Upper lobe of left lung (tissue), 6 donors: ENCODE measurements around the gene SIGLEC1. TPM values are rescaled to one million over a fixed set of nuclear protein-coding genes. Genes with fewer than 3 reads are reported as not detected.
A peak's percentile ranks its signal among the peaks of the same experiment; 100 is the strongest.

Experiments
- ATAC-seq, 2 donors: fragments of 200-7000 bp; cut with Tn5 transposase; one replicate each; pipeline ENCODE4 v1.9.1; 2022; ENCODE audit warnings: mild to moderate bottlenecking in 2 of 2, moderate library complexity in 2 of 2; ENCODE audit not compliant: low FRiP score in 2 of 2
- DNase-seq, 2 donors: peaks; one replicate each; pipeline ENCODE4 v3.0.0-alpha.2; 2019 to 2020
- H3K27ac ChIP-seq, 4 donors: fragments of 200-600 bp; sonication (generic); one replicate each; pipeline ENCODE4 v1.5.1; 2016 to 2019
- H3K27me3 ChIP-seq, 4 donors: fragments of 200-600 bp; sonication (generic); one replicate each; pipeline ENCODE4 v1.5.1; 2017 to 2019
- H3K36me3 ChIP-seq, 4 donors: fragments of 200-600 bp; sonication (generic); one replicate each; pipeline ENCODE4 v1.5.1; 2016 to 2019
- H3K4me1 ChIP-seq, 4 donors: fragments of 200-600 bp; sonication (generic); one replicate each; pipeline ENCODE4 v1.5.1; 2018 to 2019
- H3K4me3 ChIP-seq, 4 donors: fragments of 200-600 bp; sonication (generic); one replicate each; pipeline ENCODE4 v1.5.1; 2017 to 2019; ENCODE audit warnings: mild to moderate bottlenecking in 2 of 4, moderate library complexity in 1 of 4
- H3K9me3 ChIP-seq, 4 donors: fragments of 200-600 bp; sonication (generic); one replicate each; pipeline ENCODE4 v1.5.1; 2018 to 2019
- EP300 ChIP-seq, 4 donors: sonication (generic); formaldehyde crosslinking; IDR thresholded peaks; one replicate each; pipeline ENCODE4 v1.5.1; 2017; ENCODE audit warnings: antibody characterized with exemption in 4 of 4, control low read depth in 2 of 4
- POLR2A ChIP-seq, 4 donors: fragments of 450-650 bp; IDR thresholded peaks; one replicate each; pipeline ENCODE4 v1.5.1; 2016 to 2017; ENCODE audit warnings: antibody characterized with exemption in 4 of 4, mild to moderate bottlenecking in 2 of 4
- POLR2AphosphoS5 ChIP-seq, 2 donors: sonication (generic); formaldehyde crosslinking; IDR thresholded peaks; one replicate each; pipeline ENCODE4 v1.5.1; 2017; ENCODE audit warnings: antibody characterized with exemption in 2 of 2
- WGBS, 2 donors: methylation state at CpG; one replicate each; pipeline ENCODE4 v1.1.5; 2017 to 2018; 5-methylcytosine and 5-hydroxymethylcytosine counted together
- total RNA-seq, 6 donors: library from RNA; depleted of rRNA in 4 of 6; stranded (reverse); fragments of >200 nt in 4 of 6; gene quantifications; one replicate each; pipeline versions ENCODE4 v1.1.0 to v1.2.1, GENCODE V29; 2016 to 2021
- TF ChIP-seq, protein P1 (sequence below), 6 experiments: fragments of 450-650 bp in 4 of 6; fragments of 200-600 bp in 2 of 6; sonication (generic) in 2 of 6; IDR thresholded peaks; one replicate each; pipeline ENCODE4 v1.5.1; 2016 to 2019; ENCODE audit warnings: antibody characterized with exemption in 6 of 6
- donor health status: DM: no; HTN: no; CAD: no; lungs with moderate emphysema.
- donor health status: DM: no; HTN: yes; CAD: no; lungs with severe emphysema.

SIGLEC1 gene
- total RNA-seq, 6 donors from 2014 or later, result 14.4 to 69.9 (median 60.7) TPM

DNA sequence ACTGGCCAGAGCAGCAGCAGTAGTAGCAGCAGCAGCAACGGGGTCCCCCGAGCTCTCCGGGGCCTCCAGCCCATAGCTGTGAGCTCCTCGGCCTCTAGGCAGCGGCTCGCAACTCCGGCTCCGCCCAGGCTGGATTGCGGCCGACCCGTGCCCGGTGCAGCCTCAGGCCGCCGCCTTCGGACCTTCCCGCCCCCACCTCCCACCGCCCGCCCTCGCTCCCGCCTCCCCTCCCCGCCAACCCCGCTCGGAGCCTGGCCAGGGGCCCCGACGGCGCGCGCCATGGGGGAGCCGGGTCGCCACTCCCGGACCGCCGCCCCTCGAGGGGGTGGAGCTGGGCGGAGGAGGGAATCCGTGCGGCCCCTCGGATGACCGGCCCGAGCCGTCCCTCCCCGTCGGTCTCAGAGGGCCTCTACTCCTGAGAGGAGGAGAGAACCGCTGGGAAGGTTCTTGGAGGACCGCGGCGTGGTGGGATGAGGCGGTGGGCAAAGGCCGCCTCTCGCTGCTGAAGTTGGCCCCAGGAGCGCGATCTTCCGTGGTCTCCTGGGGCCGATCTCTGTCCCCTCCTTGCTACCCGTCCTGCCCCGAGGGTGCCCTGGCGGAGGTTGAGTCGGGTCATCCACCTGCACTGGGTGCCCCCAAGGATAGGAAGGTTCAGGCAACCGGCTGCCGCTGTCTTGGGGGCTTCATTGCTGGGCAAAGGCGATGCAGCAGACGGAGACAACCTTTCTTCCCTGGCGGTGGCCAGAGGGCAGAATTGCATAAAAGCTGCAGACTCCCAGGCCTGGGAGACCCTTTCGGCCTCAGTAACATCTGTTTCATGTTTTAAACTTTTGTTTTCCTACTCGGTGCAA lies 30.2 kb downstream of the SIGLEC1 start, which contains the start of gene ADAM33:
Gene ADAM33, minus strand, starts transcription at position 80 of the 851 bp plus-strand sequence. Its CDS starts 6 bp downstream, at position 74.
- TF ChIP-seq POLR2A (IDR thresholded peaks at IDR 0.05) (no peak), EP300 (IDR thresholded peaks at IDR 0.05) (no peak), POLR2AphosphoS5 (IDR thresholded peaks at IDR 0.05) (no peak)
- TF ChIP-seq, protein P1, sequence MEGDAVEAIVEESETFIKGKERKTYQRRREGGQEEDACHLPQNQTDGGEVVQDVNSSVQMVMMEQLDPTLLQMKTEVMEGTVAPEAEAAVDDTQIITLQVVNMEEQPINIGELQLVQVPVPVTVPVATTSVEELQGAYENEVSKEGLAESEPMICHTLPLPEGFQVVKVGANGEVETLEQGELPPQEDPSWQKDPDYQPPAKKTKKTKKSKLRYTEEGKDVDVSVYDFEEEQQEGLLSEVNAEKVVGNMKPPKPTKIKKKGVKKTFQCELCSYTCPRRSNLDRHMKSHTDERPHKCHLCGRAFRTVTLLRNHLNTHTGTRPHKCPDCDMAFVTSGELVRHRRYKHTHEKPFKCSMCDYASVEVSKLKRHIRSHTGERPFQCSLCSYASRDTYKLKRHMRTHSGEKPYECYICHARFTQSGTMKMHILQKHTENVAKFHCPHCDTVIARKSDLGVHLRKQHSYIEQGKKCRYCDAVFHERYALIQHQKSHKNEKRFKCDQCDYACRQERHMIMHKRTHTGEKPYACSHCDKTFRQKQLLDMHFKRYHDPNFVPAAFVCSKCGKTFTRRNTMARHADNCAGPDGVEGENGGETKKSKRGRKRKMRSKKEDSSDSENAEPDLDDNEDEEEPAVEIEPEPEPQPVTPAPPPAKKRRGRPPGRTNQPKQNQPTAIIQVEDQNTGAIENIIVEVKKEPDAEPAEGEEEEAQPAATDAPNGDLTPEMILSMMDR (IDR thresholded peaks at IDR 0.05), result no peak

DNA sequence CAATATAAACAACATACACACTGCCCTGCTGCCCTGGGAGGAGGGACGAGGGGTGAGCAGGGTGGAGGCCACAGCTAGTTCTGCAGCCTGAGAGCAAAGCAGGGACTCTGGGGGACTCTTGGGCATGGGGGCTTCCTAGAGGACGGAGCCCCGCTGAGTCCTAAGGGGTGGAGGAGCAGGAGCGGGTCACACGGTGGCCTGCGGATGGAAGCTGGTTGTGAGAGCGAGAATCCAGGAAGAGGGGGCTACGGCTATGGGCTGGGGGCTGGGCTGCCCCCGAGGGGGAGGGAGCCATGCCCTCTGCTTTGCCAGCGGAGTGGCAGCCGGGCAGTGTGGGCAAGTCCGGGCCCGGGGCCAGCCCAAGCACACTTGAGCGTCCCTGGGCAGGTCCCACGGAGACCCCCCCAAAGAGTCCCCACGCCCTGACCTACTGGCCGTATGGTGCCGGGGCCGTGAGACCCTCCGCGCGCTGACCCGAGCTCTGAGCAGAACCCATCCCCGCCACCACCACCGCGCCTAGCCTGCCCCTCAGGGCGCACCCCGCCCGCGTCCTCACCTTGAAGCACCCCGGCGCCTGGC lies 31.0 kb downstream of the SIGLEC1 start:
- no peak for ATAC-seq
- no peaks in the 10 kb centered on the region for H3K9me3 ChIP-seq
- WGBS, 2 donors, result 23 to 33% methylated on average over 14 to 22 of the region's 32 CpGs
- H3K27me3 ChIP-seq, result peaks cover 0 to 15% (median 5%) of the 10 kb centered on the region in 4 donors
- DNase-seq, result no peak
- TF ChIP-seq POLR2A (IDR thresholded peaks at IDR 0.05) (no peak), POLR2AphosphoS5 (IDR thresholded peaks at IDR 0.05) (no peak), EP300 (IDR thresholded peaks at IDR 0.05) (no peak)
- TF ChIP-seq, protein P1 (IDR thresholded peaks at IDR 0.05), result no peak
- no peaks in the 10 kb centered on the region for H3K36me3 ChIP-seq
- peak overlapping the region; percentile 10 to 48 (median 40) for H3K4me3 ChIP-seq
- H3K4me1 ChIP-seq, result peaks cover 15 to 25% (median 22%) of the 10 kb centered on the region in 4 donors
- H3K27ac ChIP-seq, result peak overlapping the region in 3 of 4 donors; percentile 19 to 72 (median 65)

More for the DNA sequence above, 30.2 kb downstream of the SIGLEC1 start, which contains the start of gene ADAM33:
- Histone ChIP-seq H3K36me3 (no peaks in the 10 kb centered on the region), H3K9me3 (no peaks in the 10 kb centered on the region), H3K4me1 (peaks cover 13 to 20% (median 18%) of the 10 kb centered on the region in 4 donors), H3K27ac (peak within 1 kb of the TSS in 3 of 4 donors; percentile 19 to 72 (median 65)), H3K4me3 (peak within 1 kb of the TSS; percentile 10 to 48 (median 40)), H3K27me3 (peaks cover 0 to 15% (median 5%) of the 10 kb centered on the region in 4 donors)
- ATAC-seq (peak in 1 of 2 donors; percentile 69), DNase-seq (peak in 1 of 2 donors; percentile 89)
- WGBS, 2 donors, result 11 to 39% methylated on average over 7 to 39 of the region's 65 CpGs

DNA sequence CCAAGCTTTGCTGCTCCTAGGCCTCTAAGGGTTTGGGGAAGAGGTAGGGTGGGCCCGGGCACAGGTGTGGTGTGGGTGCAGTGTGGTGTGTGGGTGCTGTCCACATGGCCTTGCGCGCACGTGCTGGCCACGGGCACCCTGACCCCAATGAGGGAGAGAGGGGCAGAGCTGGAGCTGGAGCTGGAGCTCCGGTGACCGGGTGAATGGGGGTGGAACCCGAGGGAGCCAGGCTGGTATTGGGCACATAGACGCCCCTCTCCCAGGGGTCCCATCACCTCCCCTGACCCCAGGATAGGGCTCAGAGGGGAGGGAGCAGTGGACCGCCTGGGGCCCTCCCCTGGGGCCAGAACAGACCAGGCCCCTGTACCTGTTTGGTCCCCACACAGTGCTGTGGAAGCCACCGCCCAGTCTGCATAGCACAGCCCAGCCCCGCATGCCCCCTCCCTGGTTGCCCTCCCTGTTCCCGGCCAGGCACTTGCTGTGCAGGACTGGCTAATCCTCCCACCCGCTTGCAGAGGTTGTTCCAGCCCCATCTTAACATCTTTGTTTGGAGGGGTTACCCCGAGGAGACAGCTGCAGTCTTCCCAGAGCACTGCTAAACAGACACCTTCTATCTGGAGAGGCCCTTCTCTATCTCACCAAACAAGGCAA lies 31.6 kb downstream of the SIGLEC1 start:
- Histone ChIP-seq H3K4me1 (peaks cover 15 to 25% (median 22%) of the 10 kb centered on the region in 4 donors), H3K27ac (peak overlapping the region in 3 of 4 donors; percentile 19 to 70 (median 65)), H3K36me3 (no peaks in the 10 kb centered on the region), H3K4me3 (peak overlapping the region in 3 of 4 donors; percentile 34 to 48 (median 45)), H3K27me3 (peaks cover 0 to 15% (median 5%) of the 10 kb centered on the region in 4 donors), H3K9me3 (no peaks in the 10 kb centered on the region)
- WGBS, 2 donors, result 62 to 82% methylated on average over 5 to 10 of the region's 15 CpGs
- TF ChIP-seq POLR2AphosphoS5 (IDR thresholded peaks at IDR 0.05), result no peak
- TF ChIP-seq, protein P1 (IDR thresholded peaks at IDR 0.05), result no peak
- DNase-seq (no peak), ATAC-seq (peak in 1 of 2 donors; percentile 2)

DNA sequence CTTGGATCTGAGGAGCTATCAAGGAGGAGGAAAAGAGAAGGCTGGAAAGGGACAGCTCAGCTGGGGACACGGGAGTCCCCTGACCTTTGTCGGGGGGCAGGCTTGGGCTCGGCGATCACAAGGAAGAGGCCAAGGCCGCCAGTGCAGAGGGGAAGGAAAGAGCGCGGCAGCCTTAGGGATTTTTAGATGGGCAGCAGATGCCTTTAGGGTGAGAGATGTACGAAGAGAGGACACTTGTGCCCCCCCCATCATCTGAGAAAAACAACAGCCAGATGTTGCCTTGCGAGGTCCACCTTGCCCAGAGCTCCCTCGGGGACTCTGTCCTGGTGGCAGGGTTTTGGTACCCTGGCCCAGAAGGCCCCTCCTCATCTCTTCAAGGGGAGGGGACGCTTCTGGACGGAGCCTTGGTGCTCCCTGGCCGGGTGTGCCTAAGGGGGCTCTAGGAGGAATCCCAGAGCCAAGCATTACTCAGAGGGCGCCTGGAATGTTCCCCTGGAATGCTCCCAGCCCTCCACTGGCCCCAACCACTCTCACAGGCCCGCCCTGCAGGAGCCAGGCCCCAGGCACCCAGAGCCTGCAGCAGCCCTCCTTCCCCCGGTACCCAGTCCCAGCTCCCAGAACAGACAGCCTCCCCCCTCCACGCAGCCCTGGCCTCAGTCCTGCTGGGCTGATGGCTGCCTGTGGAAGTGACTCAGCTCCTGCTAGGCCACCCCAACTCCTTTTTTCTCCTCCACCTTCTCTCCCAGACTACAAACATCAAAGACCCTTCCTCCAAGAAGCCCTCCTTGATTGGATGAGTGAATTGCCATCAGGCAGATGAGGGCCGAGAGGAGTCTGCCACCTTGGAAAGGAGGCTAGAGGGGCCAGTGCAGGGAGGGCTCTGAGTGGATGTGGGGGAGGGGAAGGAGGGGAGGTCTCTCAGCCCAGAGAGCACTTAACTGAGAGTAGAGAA lies 32.4 kb downstream of the SIGLEC1 start:
- H3K27me3 ChIP-seq, result peaks cover 0 to 17% (median 5%) of the 10 kb centered on the region in 4 donors
- no peaks in the 10 kb centered on the region for H3K36me3 ChIP-seq
- peak overlapping the region in 3 of 4 donors; percentile 34 to 48 (median 45) for H3K4me3 ChIP-seq
- ATAC-seq, result peak; percentile 39 to 50
- 71 to 74% methylated on average over 13 to 18 of the region's 18 CpGs for WGBS, 2 donors
- peak overlapping the region; percentile 19 to 70 (median 44) for H3K27ac ChIP-seq
- H3K4me1 ChIP-seq, result peaks cover 15 to 25% (median 22%) of the 10 kb centered on the region in 4 donors
- no peak for DNase-seq
- TF ChIP-seq POLR2A (IDR thresholded peaks at IDR 0.05) (no peak), EP300 (IDR thresholded peaks at IDR 0.05) (no peak), POLR2AphosphoS5 (IDR thresholded peaks at IDR 0.05) (no peak)
- TF ChIP-seq, protein P1 (IDR thresholded peaks at IDR 0.05), result no peak
- no peaks in the 10 kb centered on the region for H3K9me3 ChIP-seq
